ENCODE results near the gene CNOT6.

CNOT6 gene

GRCh38 chr5:180609386-180609785 lies 115.2 kb downstream of the CNOT6 start:
- H3K4me1 Mint-ChIP-seq = no peaks in the 10 kb centered on the region
- H3K27me3 Mint-ChIP-seq = peaks cover 3 to 7% of the 10 kb centered on the region in 2 donors
- no peaks in the 10 kb centered on the region for H3K9me3 Mint-ChIP-seq
- H3K36me3 Mint-ChIP-seq = no peaks in the 10 kb centered on the region
- no peak for ATAC-seq (replicated peaks)
- no peak overlapping the region for H3K27ac Mint-ChIP-seq
- DNase-seq = no peak
- H3K4me3 Mint-ChIP-seq = no peak overlapping the region

- no peak for DNase-seq
- Mint-ChIP-seq H3K36me3 (no peaks in the 10 kb centered on the region), H3K27ac (no peak overlapping the region), H3K4me3 (no peak overlapping the region), H3K9me3 (no peaks in the 10 kb centered on the region), H3K4me1 (no peaks in the 10 kb centered on the region), H3K27me3 (peaks cover 3 to 7% of the 10 kb centered on the region in 2 donors)
- ATAC-seq (replicated peaks) = no peak
Observed at GRCh38 chr5:180609817-180610550, 115.8 kb downstream of the CNOT6 start.

- H3K4me3 Mint-ChIP-seq = no peak overlapping the region
- DNase-seq (no peak), ATAC-seq (replicated peaks) (no peak)
- H3K27me3 Mint-ChIP-seq = peaks cover 3 to 9% of the 10 kb centered on the region in 2 donors
- H3K4me1 Mint-ChIP-seq = no peaks in the 10 kb centered on the region
- H3K9me3 Mint-ChIP-seq = no peaks in the 10 kb centered on the region
- no peak overlapping the region for H3K27ac Mint-ChIP-seq
- H3K36me3 Mint-ChIP-seq = no peaks in the 10 kb centered on the region
Observed at GRCh38 chr5:180611140-180611850, 117.1 kb downstream of the CNOT6 start.

GRCh38 chr5:180612683-180613082 lies 118.5 kb downstream of the CNOT6 start:
- no peak for DNase-seq
- H3K27me3 Mint-ChIP-seq = peaks cover 3 to 14% of the 10 kb centered on the region in 2 donors
- H3K27ac Mint-ChIP-seq = no peak overlapping the region
- H3K4me3 Mint-ChIP-seq = no peak overlapping the region
- H3K36me3 Mint-ChIP-seq = no peaks in the 10 kb centered on the region
- ATAC-seq (replicated peaks) = no peak
- no peaks in the 10 kb centered on the region for H3K4me1 Mint-ChIP-seq
- H3K9me3 Mint-ChIP-seq = no peaks in the 10 kb centered on the region

GRCh38 chr5:180613188-180613813 lies 119.1 kb downstream of the CNOT6 start:
- H3K9me3 Mint-ChIP-seq = no peaks in the 10 kb centered on the region
- H3K4me3 Mint-ChIP-seq = no peak overlapping the region
- H3K27ac Mint-ChIP-seq = peak overlapping the region; percentile 28
- H3K36me3 Mint-ChIP-seq = no peaks in the 10 kb centered on the region
- ATAC-seq (replicated peaks) (no peak), DNase-seq (no peak)
- peaks cover 4 to 17% of the 10 kb centered on the region in 2 donors for H3K27me3 Mint-ChIP-seq
- H3K4me1 Mint-ChIP-seq = no peaks in the 10 kb centered on the region

GRCh38 chr5:180613814-180614188 lies 119.6 kb downstream of the CNOT6 start:
- ATAC-seq (replicated peaks) = no peak
- no peaks in the 10 kb centered on the region for H3K9me3 Mint-ChIP-seq
- H3K36me3 Mint-ChIP-seq = no peaks in the 10 kb centered on the region
- no peak overlapping the region for H3K4me3 Mint-ChIP-seq
- DNase-seq = no peak
- H3K27me3 Mint-ChIP-seq = peaks cover 6 to 21% of the 10 kb centered on the region in 2 donors
- H3K27ac Mint-ChIP-seq = peak overlapping the region; percentile 28
- no peaks in the 10 kb centered on the region for H3K4me1 Mint-ChIP-seq

- H3K9me3 Mint-ChIP-seq = no peaks in the 10 kb centered on the region
- H3K36me3 Mint-ChIP-seq = no peaks in the 10 kb centered on the region
- no peak for ATAC-seq (replicated peaks)
- H3K27me3 Mint-ChIP-seq = peaks cover 7 to 29% of the 10 kb centered on the region in 2 donors
- H3K4me1 Mint-ChIP-seq = peaks cover 0 to 2% of the 10 kb centered on the region in 2 donors
- H3K27ac Mint-ChIP-seq = peak overlapping the region; percentile 22
- H3K4me3 Mint-ChIP-seq = no peak overlapping the region
- no peak for DNase-seq
Observed at GRCh38 chr5:180618487-180618828, 124.3 kb downstream of the CNOT6 start.

- Mint-ChIP-seq H3K4me1 (peaks cover 0 to 4% of the 10 kb centered on the region in 2 donors), H3K27ac (no peak overlapping the region), H3K36me3 (no peaks in the 10 kb centered on the region), H3K27me3 (peaks cover 7 to 29% of the 10 kb centered on the region in 2 donors), H3K4me3 (peak overlapping the region in 1 of 2 donors; percentile 56), H3K9me3 (no peaks in the 10 kb centered on the region)
- DNase-seq (no peak), ATAC-seq (replicated peaks) (peak; percentile 36 to 56)
Observed at GRCh38 chr5:180618829-180619562, 124.8 kb downstream of the CNOT6 start.

GRCh38 chr5:180619563-180619915 lies 125.4 kb downstream of the CNOT6 start:
- DNase-seq (no peak), ATAC-seq (replicated peaks) (no peak)
- Mint-ChIP-seq H3K4me1 (peaks cover 0 to 4% of the 10 kb centered on the region in 2 donors), H3K36me3 (no peaks in the 10 kb centered on the region), H3K9me3 (no peaks in the 10 kb centered on the region), H3K27me3 (peaks cover 7 to 29% of the 10 kb centered on the region in 2 donors), H3K4me3 (peak overlapping the region in 1 of 2 donors; percentile 64), H3K27ac (no peak overlapping the region)

GRCh38 chr5:180620014-180620413 lies 125.8 kb downstream of the CNOT6 start:
- DNase-seq (no peak), ATAC-seq (replicated peaks) (no peak)
- Mint-ChIP-seq H3K4me3 (no peak overlapping the region), H3K27ac (no peak overlapping the region), H3K36me3 (no peaks in the 10 kb centered on the region), H3K4me1 (peaks cover 0 to 4% of the 10 kb centered on the region in 2 donors), H3K27me3 (peaks cover 7 to 29% of the 10 kb centered on the region in 2 donors), H3K9me3 (no peaks in the 10 kb centered on the region)

GRCh38 chr5:180621311-180621710 lies 127.1 kb downstream of the CNOT6 start:
- H3K27me3 Mint-ChIP-seq = peaks cover 7 to 32% of the 10 kb centered on the region in 2 donors
- peaks cover 0 to 4% of the 10 kb centered on the region in 2 donors for H3K4me1 Mint-ChIP-seq
- ATAC-seq (replicated peaks) = no peak
- H3K9me3 Mint-ChIP-seq = no peaks in the 10 kb centered on the region
- DNase-seq = no peak
- H3K4me3 Mint-ChIP-seq = no peak overlapping the region
- no peaks in the 10 kb centered on the region for H3K36me3 Mint-ChIP-seq
- H3K27ac Mint-ChIP-seq = no peak overlapping the region

- DNase-seq (no peak), ATAC-seq (replicated peaks) (no peak)
- H3K4me3 Mint-ChIP-seq = no peak overlapping the region
- H3K9me3 Mint-ChIP-seq = no peaks in the 10 kb centered on the region
- H3K27me3 Mint-ChIP-seq = peaks cover 7 to 28% of the 10 kb centered on the region in 2 donors
- H3K36me3 Mint-ChIP-seq = no peaks in the 10 kb centered on the region
- peaks cover 0 to 4% of the 10 kb centered on the region in 2 donors for H3K4me1 Mint-ChIP-seq
- H3K27ac Mint-ChIP-seq = no peak overlapping the region
Observed at GRCh38 chr5:180622910-180623309, 128.7 kb downstream of the CNOT6 start.

GRCh38 chr5:180623411-180623834 lies 129.2 kb downstream of the CNOT6 start:
- Mint-ChIP-seq H3K27me3 (peaks cover 5 to 24% of the 10 kb centered on the region in 2 donors), H3K4me3 (no peak overlapping the region), H3K36me3 (no peaks in the 10 kb centered on the region), H3K9me3 (no peaks in the 10 kb centered on the region), H3K4me1 (peaks cover 0 to 4% of the 10 kb centered on the region in 2 donors), H3K27ac (no peak overlapping the region)
- DNase-seq (no peak), ATAC-seq (replicated peaks) (no peak)

GRCh38 chr5:180623844-180624243 lies 129.7 kb downstream of the CNOT6 start:
- ATAC-seq (replicated peaks) = no peak
- DNase-seq = no peak
- Mint-ChIP-seq H3K9me3 (no peaks in the 10 kb centered on the region), H3K4me3 (no peak overlapping the region), H3K4me1 (peaks cover 0 to 4% of the 10 kb centered on the region in 2 donors), H3K27me3 (peaks cover 4 to 21% of the 10 kb centered on the region in 2 donors), H3K27ac (no peak overlapping the region), H3K36me3 (no peaks in the 10 kb centered on the region)
